Liver (tissue), 3 donors: ENCODE measurements around the gene TTC22.

ENCODE experiments used
- CTCF ChIP-seq: fragments of 150-350 bp; IDR thresholded peaks from 2 replicates; pipeline ENCODE4 v1.5.1; 2017; ENCODE audit warnings: improper control_type of control experiment, low read depth, low read length; ENCODE audit not compliant: missing input control
- GABPA ChIP-seq, 2 donors: IDR thresholded peaks in 1 of 2; conservative IDR thresholded peaks in 1 of 2; 2 replicates each; pipeline ENCODE4 v1.6.1; 2016; ENCODE audit warnings: antibody characterized with exemption in 2 of 2, mild to moderate bottlenecking in 1 of 2, moderate library complexity in 1 of 2
- HNF4A ChIP-seq, 2 donors: conservative IDR thresholded peaks; 2 replicates each; pipeline ENCODE4 v1.6.1; 2016; ENCODE audit warnings: antibody characterized with exemption in 2 of 2, mild to moderate bottlenecking in 2 of 2
- JUND ChIP-seq, 2 donors: IDR thresholded peaks; 2 replicates each; pipeline ENCODE4 v1.6.1; 2016; ENCODE audit warnings: antibody characterized with exemption in 2 of 2
- NR2F2 ChIP-seq: IDR thresholded peaks from 2 replicates; pipeline ENCODE4 v1.6.1; 2016; ENCODE audit warnings: antibody characterized with exemption
- RXRA ChIP-seq, 2 donors: IDR thresholded peaks; 2 replicates each; pipeline ENCODE4 v1.6.1; 2017 to 2018; ENCODE audit warnings: antibody characterized with exemption in 2 of 2, mild to moderate bottlenecking in 1 of 2
- TAF1 ChIP-seq: conservative IDR thresholded peaks from 2 replicates; pipeline ENCODE4 v1.6.1; 2016; ENCODE audit warnings: antibody characterized with exemption, mild to moderate bottlenecking
- YY1 ChIP-seq: IDR thresholded peaks from 2 replicates; pipeline ENCODE4 v1.6.1; 2016; ENCODE audit warnings: antibody characterized with exemption, mild to moderate bottlenecking
- TF ChIP-seq, protein P1 (sequence below): IDR thresholded peaks from 2 replicates; pipeline ENCODE4 v1.6.1; 2016; ENCODE audit warnings: antibody characterized with exemption, mild to moderate bottlenecking
- TF ChIP-seq, protein P2 (sequence below): IDR thresholded peaks from 2 replicates; pipeline ENCODE4 v1.6.1; 2016; ENCODE audit warnings: antibody characterized with exemption
- donor health status: healthy.
- donor health status: healthy.

DNA sequence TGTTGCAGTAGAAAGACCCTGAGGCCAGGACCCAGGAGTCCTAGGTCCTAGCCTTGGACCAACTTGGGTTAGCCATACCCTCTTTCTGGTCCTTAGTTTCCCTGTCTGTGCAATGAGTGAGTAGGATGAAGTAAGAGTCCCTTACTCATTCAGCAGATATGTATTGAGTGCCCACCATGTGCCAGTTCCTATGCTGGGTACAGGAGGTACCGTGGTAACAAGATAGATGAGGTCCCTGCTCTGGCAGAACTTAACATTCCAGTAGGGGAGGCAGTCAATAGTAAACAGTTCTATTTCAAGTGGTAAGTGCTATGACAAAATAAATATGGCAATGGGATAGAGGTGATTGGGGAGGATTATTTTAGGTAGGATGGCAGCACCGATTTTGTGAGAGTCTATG lies 18.5 kb downstream of the TTC22 start:
- TF ChIP-seq CTCF (no peak), HNF4A (conservative IDR thresholded peaks at IDR 0.05) (no peak), JUND (IDR thresholded peaks at IDR 0.05) (no peak), NR2F2 (no peak), YY1 (no peak), GABPA (IDR thresholded peaks at IDR 0.05 in 1 of 2, conservative IDR thresholded peaks at IDR 0.05 in 1 of 2) (no peak), TAF1 (no peak), RXRA (IDR thresholded peaks at IDR 0.05) (no peak)
- TF ChIP-seq, protein P1, sequence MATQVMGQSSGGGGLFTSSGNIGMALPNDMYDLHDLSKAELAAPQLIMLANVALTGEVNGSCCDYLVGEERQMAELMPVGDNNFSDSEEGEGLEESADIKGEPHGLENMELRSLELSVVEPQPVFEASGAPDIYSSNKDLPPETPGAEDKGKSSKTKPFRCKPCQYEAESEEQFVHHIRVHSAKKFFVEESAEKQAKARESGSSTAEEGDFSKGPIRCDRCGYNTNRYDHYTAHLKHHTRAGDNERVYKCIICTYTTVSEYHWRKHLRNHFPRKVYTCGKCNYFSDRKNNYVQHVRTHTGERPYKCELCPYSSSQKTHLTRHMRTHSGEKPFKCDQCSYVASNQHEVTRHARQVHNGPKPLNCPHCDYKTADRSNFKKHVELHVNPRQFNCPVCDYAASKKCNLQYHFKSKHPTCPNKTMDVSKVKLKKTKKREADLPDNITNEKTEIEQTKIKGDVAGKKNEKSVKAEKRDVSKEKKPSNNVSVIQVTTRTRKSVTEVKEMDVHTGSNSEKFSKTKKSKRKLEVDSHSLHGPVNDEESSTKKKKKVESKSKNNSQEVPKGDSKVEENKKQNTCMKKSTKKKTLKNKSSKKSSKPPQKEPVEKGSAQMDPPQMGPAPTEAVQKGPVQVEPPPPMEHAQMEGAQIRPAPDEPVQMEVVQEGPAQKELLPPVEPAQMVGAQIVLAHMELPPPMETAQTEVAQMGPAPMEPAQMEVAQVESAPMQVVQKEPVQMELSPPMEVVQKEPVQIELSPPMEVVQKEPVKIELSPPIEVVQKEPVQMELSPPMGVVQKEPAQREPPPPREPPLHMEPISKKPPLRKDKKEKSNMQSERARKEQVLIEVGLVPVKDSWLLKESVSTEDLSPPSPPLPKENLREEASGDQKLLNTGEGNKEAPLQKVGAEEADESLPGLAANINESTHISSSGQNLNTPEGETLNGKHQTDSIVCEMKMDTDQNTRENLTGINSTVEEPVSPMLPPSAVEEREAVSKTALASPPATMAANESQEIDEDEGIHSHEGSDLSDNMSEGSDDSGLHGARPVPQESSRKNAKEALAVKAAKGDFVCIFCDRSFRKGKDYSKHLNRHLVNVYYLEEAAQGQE = no peak
- TF ChIP-seq, protein P2, sequence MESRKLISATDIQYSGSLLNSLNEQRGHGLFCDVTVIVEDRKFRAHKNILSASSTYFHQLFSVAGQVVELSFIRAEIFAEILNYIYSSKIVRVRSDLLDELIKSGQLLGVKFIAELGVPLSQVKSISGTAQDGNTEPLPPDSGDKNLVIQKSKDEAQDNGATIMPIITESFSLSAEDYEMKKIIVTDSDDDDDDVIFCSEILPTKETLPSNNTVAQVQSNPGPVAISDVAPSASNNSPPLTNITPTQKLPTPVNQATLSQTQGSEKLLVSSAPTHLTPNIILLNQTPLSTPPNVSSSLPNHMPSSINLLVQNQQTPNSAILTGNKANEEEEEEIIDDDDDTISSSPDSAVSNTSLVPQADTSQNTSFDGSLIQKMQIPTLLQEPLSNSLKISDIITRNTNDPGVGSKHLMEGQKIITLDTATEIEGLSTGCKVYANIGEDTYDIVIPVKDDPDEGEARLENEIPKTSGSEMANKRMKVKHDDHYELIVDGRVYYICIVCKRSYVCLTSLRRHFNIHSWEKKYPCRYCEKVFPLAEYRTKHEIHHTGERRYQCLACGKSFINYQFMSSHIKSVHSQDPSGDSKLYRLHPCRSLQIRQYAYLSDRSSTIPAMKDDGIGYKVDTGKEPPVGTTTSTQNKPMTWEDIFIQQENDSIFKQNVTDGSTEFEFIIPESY = no peak
